K562 (cell line): ENCODE results near the gene C2orf92. TPM values are rescaled to one million over a fixed set of nuclear protein-coding genes. Genes with fewer than 3 reads are reported as not detected.

Source experiments
- CTCF ChIP-seq, 3 experiments: IDR thresholded peaks in 2 of 3; conservative IDR thresholded peaks in 1 of 3; 2 replicates each; pipeline ENCODE4 v1.5.1; 2011 to 2012; ENCODE audit warnings: low read length in 3 of 3, mild to moderate bottlenecking in 3 of 3, control low read depth in 2 of 3, improper control_type of control experiment in 1 of 3, inconsistent platforms in 1 of 3, low read depth in 1 of 3, mixed read lengths in 1 of 3, moderate library complexity in 1 of 3; ENCODE audit not compliant: insufficient read depth in 2 of 3
- CXXC5 ChIP-seq: fragments of 250-450 bp; sonication (Bioruptor Pico); IDR thresholded peaks from 2 replicates; pipeline ENCODE4 v1.8.0; 2022; ENCODE audit warnings: inconsistent platforms, mild to moderate bottlenecking, moderate library complexity
- FOXK2 ChIP-seq, 2 experiments: fragments of 450-650 bp; IDR thresholded peaks in 1 of 2; conservative IDR thresholded peaks in 1 of 2; 2 replicates each; pipeline ENCODE4 v1.6.1; 2016; ENCODE audit warnings: low read depth in 2 of 2, mild to moderate bottlenecking in 1 of 2
- HES1 ChIP-seq: fragments of 450-650 bp; IDR thresholded peaks from 2 replicates; pipeline ENCODE4 v1.6.1; 2016; ENCODE audit warnings: low read depth, mild to moderate bottlenecking, moderate library complexity
- JUND ChIP-seq, 2 experiments: IDR thresholded peaks; 2 replicates in 1 of 2; 3 replicates in 1 of 2; pipeline ENCODE4 v1.6.1; 2011; ENCODE audit warnings: borderline replicate concordance in 2 of 2, low read depth in 2 of 2, low read length in 2 of 2, improper control_type of control experiment in 1 of 2, missing biosample characterization in 1 of 2, missing genetic modification characterization in 1 of 2, missing genetic modification reagents in 1 of 2
- MTA3 ChIP-seq: fragments of 450-650 bp; formaldehyde crosslinking; IDR thresholded peaks from 2 replicates; pipeline ENCODE4 v1.6.1; 2017; ENCODE audit warnings: mild to moderate bottlenecking, borderline replicate concordance
- NEUROD1 ChIP-seq: fragments of 150-350 bp; IDR thresholded peaks from 2 replicates; pipeline ENCODE4 v1.6.1; 2014; ENCODE audit warnings: borderline replicate concordance, low read length, low read depth; ENCODE audit not compliant: partially characterized antibody
- NR2C2 ChIP-seq, 2 experiments: fragments of 200-800 bp in 1 of 2; sonication (Bioruptor generic) in 1 of 2; sonication (generic) in 1 of 2; formaldehyde crosslinking in 1 of 2; IDR thresholded peaks; 2 replicates each; pipeline versions ENCODE4 v1.6.1 to v1.8.0; 2016 to 2022; ENCODE audit warnings: mild to moderate bottlenecking in 1 of 2, missing compliant biosample characterization in 1 of 2, missing genetic modification characterization in 1 of 2, missing genetic modification reagents in 1 of 2
- PCBP1 ChIP-seq: fragments of 200-400 bp; formaldehyde crosslinking; IDR thresholded peaks from 2 replicates; pipeline ENCODE4 v1.6.1; 2018; ENCODE audit warnings: mild to moderate bottlenecking, low read depth, low read length; ENCODE audit not compliant: poor library complexity, severe bottlenecking
- POLR2G ChIP-seq: fragments of 200-400 bp; formaldehyde crosslinking; IDR thresholded peaks from 2 replicates; pipeline ENCODE4 v1.6.1; 2017; ENCODE audit warnings: low read depth, mild to moderate bottlenecking, antibody characterized with exemption, low read length, moderate library complexity
- POLR2H ChIP-seq: IDR thresholded peaks from 2 replicates; pipeline ENCODE4 v1.6.1; 2016; ENCODE audit warnings: missing genetic modification characterization, low read depth, mild to moderate bottlenecking, control low read depth, missing compliant biosample characterization, moderate library complexity
- SMARCA4 ChIP-seq: fragments of 450-650 bp; IDR thresholded peaks from 2 replicates; pipeline ENCODE4 v1.6.1; 2016
- SOX6 ChIP-seq: fragments of 450-650 bp; IDR thresholded peaks from 2 replicates; pipeline ENCODE4 v1.6.1; 2014; ENCODE audit warnings: mild to moderate bottlenecking
- SPI1 ChIP-seq: IDR thresholded peaks from 2 replicates; pipeline ENCODE4 v1.6.1; 2011; ENCODE audit warnings: low read depth, low read length, control low read depth, borderline replicate concordance
- STAG1 ChIP-seq: sonication (generic); formaldehyde crosslinking; IDR thresholded peaks from 2 replicates; pipeline ENCODE4 v1.5.0; 2020; ENCODE audit warnings: missing genetic modification reagents, borderline replicate concordance
- UBTF ChIP-seq, 2 experiments: IDR thresholded peaks; 2 replicates each; pipeline ENCODE4 v1.6.1; 2012; ENCODE audit warnings: improper control_type of control experiment in 2 of 2, low read depth in 2 of 2, low read length in 2 of 2, borderline replicate concordance in 1 of 2
- ZBTB2 ChIP-seq: fragments of 450-650 bp; IDR thresholded peaks from 2 replicates; pipeline ENCODE4 v1.6.1; 2016; ENCODE audit warnings: antibody characterized with exemption
- ZNF354B ChIP-seq: fragments of 250-450 bp; sonication (Bioruptor Pico); IDR thresholded peaks from 2 replicates; pipeline ENCODE4 v1.4.0; 2020
- polyA plus RNA-seq, 8 experiments: library from polyadenylated mRNA; depleted of rRNA in 4 of 8; stranded (reverse) in 5 of 8; unstranded in 3 of 8; fragments of >200 nt; fragmentation: Nextera tagmentation in 2 of 8; fragmentation: Illumina TruSeq in 1 of 8; extraction: Ambion mirVana in 2 of 8; extraction: Trizol in 1 of 8; gene quantifications; 2 replicates each; pipeline versions ENCODE4 v1.2.1 to v1.2.3, GENCODE V29; 2011 to 2014; ENCODE audit warnings: inconsistent platforms in 1 of 8, missing spikeins in 1 of 8
- total RNA-seq, 7 experiments: library from RNA; depleted of rRNA in 6 of 7; stranded (reverse); fragments of >200 nt in 6 of 7; fragmentation: Illumina TruSeq in 2 of 7; extraction: Trizol in 2 of 7; gene quantifications; 2 replicates each; pipeline versions ENCODE4 v1.2.1 to v1.2.3, GENCODE V29; 2011 to 2021; ENCODE audit warnings: low replicate concordance in 1 of 7

The C2orf92 gene
- total and polyA plus RNA-seq, 9 of the 15 experiments (the other 6 are each of a cell fraction or from before 2014, with no cell fraction given): 0.65 to 6.8 (median 3.6) TPM

GRCh38 chr2:97645695-97646629 is 23.6 kb upstream of the C2orf92 start, which contains the start of gene COX5B (continued):
- peak; percentile 66; the same call in 1 of the 2 replicates for TF ChIP-seq CXXC5 (CRISPR knock-in tag)
- TF ChIP-seq SPI1: peak; percentile 63
- TF ChIP-seq JUND (IDR thresholded peaks at IDR 0.05; ENCODE audit: borderline replicate concordance, low read depth, low read length): peak; percentile 37; the same call in 1 of the 2 replicates
- 0 out of 3 replicates have a peak, but pooled peaks have one; percentile 12 for TF ChIP-seq JUND (tag; IDR thresholded peaks at IDR 0.05; ENCODE audit: borderline replicate concordance, low read depth, low read length)
- peak; percentile 97 for TF ChIP-seq POLR2G
- peak; percentile 9; the same call in 1 of the 2 replicates for TF ChIP-seq SMARCA4
- 0 out of 2 replicates have a peak, but pooled peaks have one; percentile 22 for TF ChIP-seq STAG1 (CRISPR knock-in tag)
- 0 out of 2 replicates have a peak, but pooled peaks have one; percentile 20 for TF ChIP-seq HES1
- peak; percentile 80 for TF ChIP-seq MTA3
- peak; percentile 23; the same call in 1 of the 2 replicates for TF ChIP-seq SOX6
- peak; percentile 72 to 76; a peak in 3 of 4 replicates for TF ChIP-seq FOXK2 (conservative IDR thresholded peaks at IDR 0.05 in 1 of 2, IDR thresholded peaks at IDR 0.05 in 1 of 2; ENCODE audit: low read depth in 2 of 2)
- TF ChIP-seq NR2C2 (CRISPR knock-in tag; IDR thresholded peaks at IDR 0.05): no peak
- TF ChIP-seq NR2C2 (tag; IDR thresholded peaks at IDR 0.05): peak; percentile 67; the same call in 1 of the 2 replicates
- TF ChIP-seq PCBP1: peak; percentile 51
- peak; percentile 10 for TF ChIP-seq NEUROD1
- TF ChIP-seq UBTF (IDR thresholded peaks at IDR 0.05; ENCODE audit: borderline replicate concordance in 1 of 2, low read depth in 2 of 2, low read length in 2 of 2): peak in 1 of 2 experiments; percentile 50; a peak in 1 of 4 replicates
- TF ChIP-seq ZBTB2: peak; percentile 89
- TF ChIP-seq CTCF (IDR thresholded peaks at IDR 0.05 in 2 of 3, conservative IDR thresholded peaks at IDR 0.05 in 1 of 3; ENCODE audit: insufficient read depth in 2 of 3, low read depth in 1 of 3, low read length in 3 of 3): peak in 1 of 3 experiments; percentile 14; a peak in 1 of 6 replicates
- no peak for TF ChIP-seq ZNF354B (CRISPR knock-in tag)
- peak; percentile 96 for TF ChIP-seq POLR2H (tag)
